SK-N-SH treated with all-trans-retinoic acid at 6 μM for 48 hours (cell line): ENCODE results near the gene CFAP251.

ENCODE experiments used
- ATAC-seq: fragments of 200-7000 bp; cut with Tn5 transposase; 3 replicates; pipeline ENCODE4 v1.9.1; 2020; ENCODE audit warnings: mild to moderate bottlenecking, moderate library complexity
- ARNTL ChIP-seq: fragments of 450-650 bp; formaldehyde crosslinking; IDR thresholded peaks from 2 replicates; pipeline ENCODE4 v1.5.0; 2020; ENCODE audit warnings: low read depth, mild to moderate bottlenecking, moderate library complexity, borderline replicate concordance
- BACH2 ChIP-seq: fragments of 250-450 bp; sonication (Bioruptor Pico); IDR thresholded peaks from 2 replicates; pipeline ENCODE4 v1.9.0; 2021; ENCODE audit warnings: mild to moderate bottlenecking, borderline replicate concordance
- CSDC2 ChIP-seq: fragments of 250-450 bp; sonication (Bioruptor Pico); IDR thresholded peaks from 2 replicates; pipeline ENCODE4 v1.5.0; 2020; ENCODE audit warnings: mild to moderate bottlenecking, moderate library complexity
- ESRRG ChIP-seq: fragments of 250-450 bp; sonication (Bioruptor Pico); IDR thresholded peaks from 2 replicates; pipeline ENCODE4 v1.6.1; 2021; ENCODE audit warnings: mild to moderate bottlenecking
- GLIS3 ChIP-seq: fragments of 250-450 bp; sonication (Bioruptor Pico); IDR thresholded peaks from 2 replicates; pipeline ENCODE4 v1.5.0; 2020; ENCODE audit warnings: mild to moderate bottlenecking, moderate library complexity
- ISL1 ChIP-seq: fragments of 250-450 bp; sonication (Bioruptor Pico); IDR thresholded peaks from 2 replicates; pipeline ENCODE4 v2.1.2; 2022; ENCODE audit warnings: mild to moderate bottlenecking, moderate library complexity
- OSR1 ChIP-seq: fragments of 250-450 bp; sonication (Bioruptor Pico); IDR thresholded peaks from 2 replicates; pipeline ENCODE4 v1.8.0; 2022; ENCODE audit warnings: moderate library complexity, mild to moderate bottlenecking, inconsistent platforms
- PPARA ChIP-seq: fragments of 250-450 bp; sonication (Bioruptor Pico); IDR thresholded peaks from 2 replicates; pipeline ENCODE4 v1.5.0; 2020; ENCODE audit warnings: mild to moderate bottlenecking, borderline replicate concordance
- RARB ChIP-seq: fragments of 250-450 bp; sonication (Bioruptor Pico); IDR thresholded peaks from 2 replicates; pipeline ENCODE4 v1.8.0; 2021; ENCODE audit warnings: mild to moderate bottlenecking, moderate library complexity
- SNAI2 ChIP-seq: fragments of 250-450 bp; sonication (Bioruptor Pico); IDR thresholded peaks from 2 replicates; pipeline ENCODE4 v1.5.0; 2020; ENCODE audit warnings: mild to moderate bottlenecking, moderate library complexity
- TCF4 ChIP-seq: fragments of 250-450 bp; sonication (Bioruptor Pico); IDR thresholded peaks from 2 replicates; pipeline ENCODE4 v1.8.0; 2021; ENCODE audit warnings: mild to moderate bottlenecking, moderate library complexity, borderline replicate concordance
- TOX ChIP-seq: fragments of 250-450 bp; sonication (Bioruptor Pico); IDR thresholded peaks from 2 replicates; pipeline ENCODE4 v1.8.0; 2021; ENCODE audit warnings: mild to moderate bottlenecking, moderate library complexity, borderline replicate concordance
- ZC3H10 ChIP-seq: fragments of 250-450 bp; sonication (Bioruptor Pico); IDR thresholded peaks from 2 replicates; pipeline ENCODE4 v1.5.1; 2021; ENCODE audit warnings: mild to moderate bottlenecking, moderate library complexity
- ZFP3 ChIP-seq: fragments of 250-450 bp; sonication (Bioruptor Pico); IDR thresholded peaks from 2 replicates; pipeline ENCODE4 v1.5.0; 2020; ENCODE audit warnings: mild to moderate bottlenecking, moderate library complexity
- ZFP30 ChIP-seq: fragments of 450-650 bp; formaldehyde crosslinking; IDR thresholded peaks from 2 replicates; pipeline ENCODE4 v1.5.0; 2022; ENCODE audit warnings: mild to moderate bottlenecking, moderate library complexity
- ZNF70 ChIP-seq: fragments of 450-650 bp; formaldehyde crosslinking; IDR thresholded peaks from 2 replicates; pipeline ENCODE4 v1.5.0; 2020; ENCODE audit warnings: mild to moderate bottlenecking, moderate library complexity
- ZNF8 ChIP-seq: fragments of 450-650 bp; formaldehyde crosslinking; IDR thresholded peaks from 2 replicates; pipeline ENCODE4 v1.5.0; 2020; ENCODE audit warnings: mild to moderate bottlenecking, moderate library complexity
- TF ChIP-seq, protein P1 (sequence below): fragments of 250-450 bp; sonication (Bioruptor Pico); IDR thresholded peaks from 2 replicates; pipeline ENCODE4 v1.5.1; 2020; ENCODE audit warnings: low read depth, mild to moderate bottlenecking, moderate library complexity
- TF ChIP-seq, protein P2 (sequence below): fragments of 250-450 bp; sonication (Bioruptor Pico); IDR thresholded peaks from 2 replicates; pipeline ENCODE4 v1.5.1; 2021; ENCODE audit warnings: mild to moderate bottlenecking, moderate library complexity
- TF ChIP-seq, protein P3 (sequence below): fragments of 250-450 bp; sonication (Bioruptor Pico); IDR thresholded peaks from 2 replicates; pipeline ENCODE4 v1.8.0; 2021; ENCODE audit warnings: low read depth, mild to moderate bottlenecking, moderate library complexity, borderline replicate concordance
- TF ChIP-seq, protein P4 (sequence below): fragments of 250-450 bp; sonication (Bioruptor Pico); IDR thresholded peaks from 2 replicates; pipeline ENCODE4 v1.8.0; 2020; ENCODE audit warnings: mild to moderate bottlenecking, moderate library complexity, borderline replicate concordance
- TF ChIP-seq, protein P5 (sequence below): fragments of 250-450 bp; sonication (Bioruptor Pico); IDR thresholded peaks from 2 replicates; pipeline ENCODE4 v1.5.0; 2020; ENCODE audit warnings: mild to moderate bottlenecking, moderate library complexity

Gene CFAP251

DNA sequence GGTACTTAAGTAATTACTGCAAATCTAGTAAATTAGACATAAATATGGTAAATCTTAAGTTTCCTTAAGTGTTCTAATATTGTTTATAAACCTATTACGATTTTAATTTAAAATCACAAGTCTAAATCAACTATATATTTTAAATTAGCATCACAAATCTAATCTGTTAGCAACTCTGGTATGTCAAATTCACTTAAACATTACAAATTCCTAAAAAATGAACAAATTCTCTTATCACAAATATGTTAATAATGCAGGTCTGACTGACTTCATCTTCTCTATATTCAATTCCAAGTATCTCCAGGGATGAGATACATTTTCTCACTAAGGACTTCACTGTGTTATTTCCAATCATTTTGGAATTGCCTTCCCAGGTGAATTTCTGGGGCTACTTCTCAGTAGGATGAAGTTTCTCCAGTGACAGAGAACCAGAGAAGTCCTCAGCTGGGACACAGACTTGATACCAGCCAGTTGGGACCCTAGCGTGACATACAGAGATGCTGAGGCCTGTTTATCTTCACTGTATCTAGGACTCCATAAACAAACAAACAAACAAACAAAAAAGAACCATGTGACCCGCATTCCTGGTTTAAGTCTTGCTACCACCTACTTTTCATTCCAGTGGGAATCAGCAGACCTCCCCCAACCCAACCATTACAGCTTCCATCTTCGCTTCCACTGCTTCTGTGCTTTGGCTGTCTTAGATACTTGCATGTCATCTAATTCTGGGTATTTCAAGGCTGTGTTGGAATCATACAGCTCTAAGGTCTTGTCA, 21.8 kb downstream of the CFAP251 start:
- ATAC-seq: no peak
- TF ChIP-seq CSDC2 (CRISPR knock-in tag) (0 out of 2 replicates have a peak, but pooled peaks have one; percentile 50), ISL1 (peak; percentile 95), ZFP3 (CRISPR knock-in tag) (no peak), ZFP30 (no peak)
- TF ChIP-seq, protein P1, sequence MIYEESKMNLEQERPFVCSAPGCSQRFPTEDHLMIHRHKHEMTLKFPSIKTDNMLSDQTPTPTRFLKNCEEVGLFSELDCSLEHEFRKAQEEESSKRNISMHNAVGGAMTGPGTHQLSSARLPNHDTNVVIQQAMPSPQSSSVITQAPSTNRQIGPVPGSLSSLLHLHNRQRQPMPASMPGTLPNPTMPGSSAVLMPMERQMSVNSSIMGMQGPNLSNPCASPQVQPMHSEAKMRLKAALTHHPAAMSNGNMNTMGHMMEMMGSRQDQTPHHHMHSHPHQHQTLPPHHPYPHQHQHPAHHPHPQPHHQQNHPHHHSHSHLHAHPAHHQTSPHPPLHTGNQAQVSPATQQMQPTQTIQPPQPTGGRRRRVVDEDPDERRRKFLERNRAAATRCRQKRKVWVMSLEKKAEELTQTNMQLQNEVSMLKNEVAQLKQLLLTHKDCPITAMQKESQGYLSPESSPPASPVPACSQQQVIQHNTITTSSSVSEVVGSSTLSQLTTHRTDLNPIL (CRISPR knock-in tag): peak; percentile 73; the same call in 1 of the 2 replicates

DNA sequence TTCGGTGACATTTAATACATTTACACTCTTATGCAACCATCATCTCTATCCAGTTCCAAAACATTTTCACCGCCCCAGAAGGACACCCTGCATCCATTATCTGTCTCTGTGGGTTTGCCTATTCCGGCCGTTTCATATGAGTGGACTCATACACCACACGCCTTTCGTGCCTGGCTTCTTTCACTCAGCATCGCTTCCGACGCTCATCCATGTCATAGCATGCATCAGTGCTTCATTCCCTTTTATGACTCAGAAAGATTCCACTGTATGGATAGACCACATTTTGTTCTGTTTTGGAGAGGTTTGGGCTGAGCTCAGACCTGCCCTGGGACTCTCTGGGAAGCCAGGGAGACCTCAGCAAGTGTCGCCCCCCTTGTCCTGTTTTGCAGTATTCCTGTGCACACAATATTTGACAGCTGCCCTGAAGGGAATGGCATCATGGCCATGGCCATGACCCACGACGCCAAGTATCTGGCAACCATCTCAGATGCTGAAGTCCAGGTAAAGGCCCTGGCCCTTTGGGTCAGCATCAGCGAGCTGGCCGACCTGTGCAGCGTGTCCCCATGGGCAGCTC, 23.8 kb downstream of the CFAP251 start:
- TF ChIP-seq ISL1: peak; percentile 57
- TF ChIP-seq ZNF8 (CRISPR knock-in tag): no peak
- TF ChIP-seq ZFP3 (CRISPR knock-in tag): peak; percentile 83; the same call in 1 of the 2 replicates
- TF ChIP-seq ZNF70: no peak
- TF ChIP-seq ARNTL (CRISPR knock-in tag): no peak
- TF ChIP-seq, protein P2, sequence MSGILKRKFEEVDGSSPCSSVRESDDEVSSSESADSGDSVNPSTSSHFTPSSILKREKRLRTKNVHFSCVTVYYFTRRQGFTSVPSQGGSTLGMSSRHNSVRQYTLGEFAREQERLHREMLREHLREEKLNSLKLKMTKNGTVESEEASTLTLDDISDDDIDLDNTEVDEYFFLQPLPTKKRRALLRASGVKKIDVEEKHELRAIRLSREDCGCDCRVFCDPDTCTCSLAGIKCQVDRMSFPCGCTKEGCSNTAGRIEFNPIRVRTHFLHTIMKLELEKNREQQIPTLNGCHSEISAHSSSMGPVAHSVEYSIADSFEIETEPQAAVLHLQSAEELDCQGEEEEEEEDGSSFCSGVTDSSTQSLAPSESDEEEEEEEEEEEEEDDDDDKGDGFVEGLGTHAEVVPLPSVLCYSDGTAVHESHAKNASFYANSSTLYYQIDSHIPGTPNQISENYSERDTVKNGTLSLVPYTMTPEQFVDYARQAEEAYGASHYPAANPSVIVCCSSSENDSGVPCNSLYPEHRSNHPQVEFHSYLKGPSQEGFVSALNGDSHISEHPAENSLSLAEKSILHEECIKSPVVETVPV (CRISPR knock-in tag): no peak; the same call in 1 of the 2 replicates
- TF ChIP-seq RARB (CRISPR knock-in tag): peak; percentile 83
- TF ChIP-seq, protein P3, sequence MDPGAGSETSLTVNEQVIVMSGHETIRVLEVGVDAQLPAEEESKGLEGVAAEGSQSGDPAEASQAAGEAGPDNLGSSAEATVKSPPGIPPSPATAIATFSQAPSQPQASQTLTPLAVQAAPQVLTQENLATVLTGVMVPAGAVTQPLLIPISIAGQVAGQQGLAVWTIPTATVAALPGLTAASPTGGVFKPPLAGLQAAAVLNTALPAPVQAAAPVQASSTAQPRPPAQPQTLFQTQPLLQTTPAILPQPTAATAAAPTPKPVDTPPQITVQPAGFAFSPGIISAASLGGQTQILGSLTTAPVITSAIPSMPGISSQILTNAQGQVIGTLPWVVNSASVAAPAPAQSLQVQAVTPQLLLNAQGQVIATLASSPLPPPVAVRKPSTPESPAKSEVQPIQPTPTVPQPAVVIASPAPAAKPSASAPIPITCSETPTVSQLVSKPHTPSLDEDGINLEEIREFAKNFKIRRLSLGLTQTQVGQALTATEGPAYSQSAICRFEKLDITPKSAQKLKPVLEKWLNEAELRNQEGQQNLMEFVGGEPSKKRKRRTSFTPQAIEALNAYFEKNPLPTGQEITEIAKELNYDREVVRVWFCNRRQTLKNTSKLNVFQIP (CRISPR knock-in tag): no peak
- TF ChIP-seq ESRRG: no peak
- peak; percentile 31; the same call in 1 of the 2 replicates for TF ChIP-seq TCF4 (CRISPR knock-in tag)
- TF ChIP-seq, protein P1 (CRISPR knock-in tag): peak; percentile 70; the same call in 1 of the 2 replicates
- TF ChIP-seq SNAI2: no peak
- TF ChIP-seq OSR1 (CRISPR knock-in tag): peak; percentile 90
- no peak for TF ChIP-seq PPARA (CRISPR knock-in tag)
- TF ChIP-seq GLIS3: no peak
- TF ChIP-seq, protein P4, sequence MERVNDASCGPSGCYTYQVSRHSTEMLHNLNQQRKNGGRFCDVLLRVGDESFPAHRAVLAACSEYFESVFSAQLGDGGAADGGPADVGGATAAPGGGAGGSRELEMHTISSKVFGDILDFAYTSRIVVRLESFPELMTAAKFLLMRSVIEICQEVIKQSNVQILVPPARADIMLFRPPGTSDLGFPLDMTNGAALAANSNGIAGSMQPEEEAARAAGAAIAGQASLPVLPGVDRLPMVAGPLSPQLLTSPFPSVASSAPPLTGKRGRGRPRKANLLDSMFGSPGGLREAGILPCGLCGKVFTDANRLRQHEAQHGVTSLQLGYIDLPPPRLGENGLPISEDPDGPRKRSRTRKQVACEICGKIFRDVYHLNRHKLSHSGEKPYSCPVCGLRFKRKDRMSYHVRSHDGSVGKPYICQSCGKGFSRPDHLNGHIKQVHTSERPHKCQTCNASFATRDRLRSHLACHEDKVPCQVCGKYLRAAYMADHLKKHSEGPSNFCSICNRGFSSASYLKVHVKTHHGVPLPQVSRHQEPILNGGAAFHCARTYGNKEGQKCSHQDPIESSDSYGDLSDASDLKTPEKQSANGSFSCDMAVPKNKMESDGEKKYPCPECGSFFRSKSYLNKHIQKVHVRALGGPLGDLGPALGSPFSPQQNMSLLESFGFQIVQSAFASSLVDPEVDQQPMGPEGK (CRISPR knock-in tag): peak; percentile 84
- TF ChIP-seq CSDC2 (CRISPR knock-in tag): peak; percentile 95
- TF ChIP-seq BACH2 (CRISPR knock-in tag): no peak
- peak; percentile 99 for TF ChIP-seq TOX (CRISPR knock-in tag)
- TF ChIP-seq ZFP30: no peak
- TF ChIP-seq ZC3H10: peak; percentile 98
- TF ChIP-seq, all 23 proteins: peak for 10
- ATAC-seq: peak; percentile 95

DNA sequence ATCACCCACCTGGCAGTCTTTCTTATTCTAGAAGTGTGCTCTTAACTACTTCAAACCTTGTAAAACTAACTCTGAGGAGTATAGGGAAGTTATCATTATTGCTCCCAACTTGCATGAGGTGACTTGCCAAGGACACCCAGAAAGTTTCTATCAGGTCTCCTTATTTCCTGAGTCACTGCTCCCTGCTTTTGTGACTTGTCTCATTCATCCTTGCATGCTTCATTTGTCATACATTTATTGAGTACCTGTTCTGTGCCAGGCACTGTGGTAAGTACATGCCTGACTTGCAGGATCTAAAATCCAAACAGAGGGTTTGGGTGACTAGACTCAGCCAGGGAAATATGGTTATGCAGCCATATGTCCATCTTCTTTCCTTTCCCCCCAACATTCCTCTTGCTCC, 25.5 kb downstream of the CFAP251 start:
- ATAC-seq: no peak
- TF ChIP-seq ISL1 (no peak), ESRRG (no peak), CSDC2 (CRISPR knock-in tag) (no peak), ZNF8 (CRISPR knock-in tag) (no peak), BACH2 (CRISPR knock-in tag) (no peak)
- TF ChIP-seq, protein P1 (CRISPR knock-in tag): no peak
- TF ChIP-seq, protein P5, sequence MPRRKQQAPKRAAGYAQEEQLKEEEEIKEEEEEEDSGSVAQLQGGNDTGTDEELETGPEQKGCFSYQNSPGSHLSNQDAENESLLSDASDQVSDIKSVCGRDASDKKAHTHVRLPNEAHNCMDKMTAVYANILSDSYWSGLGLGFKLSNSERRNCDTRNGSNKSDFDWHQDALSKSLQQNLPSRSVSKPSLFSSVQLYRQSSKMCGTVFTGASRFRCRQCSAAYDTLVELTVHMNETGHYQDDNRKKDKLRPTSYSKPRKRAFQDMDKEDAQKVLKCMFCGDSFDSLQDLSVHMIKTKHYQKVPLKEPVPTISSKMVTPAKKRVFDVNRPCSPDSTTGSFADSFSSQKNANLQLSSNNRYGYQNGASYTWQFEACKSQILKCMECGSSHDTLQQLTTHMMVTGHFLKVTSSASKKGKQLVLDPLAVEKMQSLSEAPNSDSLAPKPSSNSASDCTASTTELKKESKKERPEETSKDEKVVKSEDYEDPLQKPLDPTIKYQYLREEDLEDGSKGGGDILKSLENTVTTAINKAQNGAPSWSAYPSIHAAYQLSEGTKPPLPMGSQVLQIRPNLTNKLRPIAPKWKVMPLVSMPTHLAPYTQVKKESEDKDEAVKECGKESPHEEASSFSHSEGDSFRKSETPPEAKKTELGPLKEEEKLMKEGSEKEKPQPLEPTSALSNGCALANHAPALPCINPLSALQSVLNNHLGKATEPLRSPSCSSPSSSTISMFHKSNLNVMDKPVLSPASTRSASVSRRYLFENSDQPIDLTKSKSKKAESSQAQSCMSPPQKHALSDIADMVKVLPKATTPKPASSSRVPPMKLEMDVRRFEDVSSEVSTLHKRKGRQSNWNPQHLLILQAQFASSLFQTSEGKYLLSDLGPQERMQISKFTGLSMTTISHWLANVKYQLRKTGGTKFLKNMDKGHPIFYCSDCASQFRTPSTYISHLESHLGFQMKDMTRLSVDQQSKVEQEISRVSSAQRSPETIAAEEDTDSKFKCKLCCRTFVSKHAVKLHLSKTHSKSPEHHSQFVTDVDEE (CRISPR knock-in tag): no peak
- TF ChIP-seq, protein P3 (CRISPR knock-in tag): no peak
